Panc1 (cell line): ENCODE data around the gene TMEM203.

ENCODE experiments used
- POLR2AphosphoS5 ChIP-seq: IDR thresholded peaks from 2 replicates; pipeline ENCODE4 v1.6.1; 2012; ENCODE audit warnings: mild to moderate bottlenecking, low read depth, low read length, moderate library complexity
- TF ChIP-seq, protein P1 (sequence below): fragments of 450-650 bp; IDR thresholded peaks from 2 replicates; pipeline ENCODE4 v1.5.1; 2017; ENCODE audit warnings: mild to moderate bottlenecking

DNA sequence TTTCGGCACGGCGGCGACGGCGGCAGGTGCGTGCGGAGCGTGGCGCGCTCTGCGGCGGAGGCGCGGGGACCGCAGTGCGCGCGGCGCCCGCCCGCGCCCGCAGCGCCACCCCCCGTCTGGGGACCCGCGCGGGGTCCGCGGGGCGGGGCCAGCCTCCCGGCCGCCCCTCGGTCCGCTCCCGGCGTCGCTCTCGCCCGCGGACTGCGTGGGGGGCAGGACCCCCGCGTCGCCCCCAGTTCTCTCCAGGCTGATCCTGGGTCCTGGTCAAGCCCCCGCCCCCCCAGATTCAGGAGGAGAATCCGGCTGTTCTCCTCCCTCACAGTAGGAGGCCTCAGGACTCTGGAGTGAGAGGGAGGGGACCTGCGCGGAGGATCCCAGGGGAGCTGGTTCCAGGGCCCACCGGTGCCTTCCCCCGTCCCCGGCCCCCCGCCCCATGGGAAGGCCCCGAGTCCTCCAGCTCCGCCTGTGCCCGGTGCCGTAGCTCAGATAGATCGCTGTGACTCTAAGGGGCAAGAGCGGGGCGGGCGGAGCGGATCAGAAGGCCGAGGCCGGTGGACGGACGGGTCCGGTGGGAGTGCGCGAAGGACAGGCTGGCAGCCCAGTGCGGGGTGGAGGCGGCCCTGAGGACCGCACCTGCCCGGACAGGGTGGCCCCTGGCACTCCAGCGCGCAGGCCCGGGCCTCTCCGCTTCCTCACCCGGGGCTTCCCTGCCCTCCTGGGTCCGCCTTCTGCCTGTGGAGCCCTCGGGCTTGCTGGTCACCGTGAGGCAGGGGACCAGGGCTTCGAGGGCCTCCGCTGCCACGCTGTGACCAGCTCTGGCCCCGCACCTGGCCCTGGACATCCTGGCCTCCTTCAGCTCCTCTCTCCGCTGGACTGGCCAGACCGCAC lies 17.0 kb upstream of the TMEM203 start, which contains the start of gene RNF208:
- TF ChIP-seq, protein P1, sequence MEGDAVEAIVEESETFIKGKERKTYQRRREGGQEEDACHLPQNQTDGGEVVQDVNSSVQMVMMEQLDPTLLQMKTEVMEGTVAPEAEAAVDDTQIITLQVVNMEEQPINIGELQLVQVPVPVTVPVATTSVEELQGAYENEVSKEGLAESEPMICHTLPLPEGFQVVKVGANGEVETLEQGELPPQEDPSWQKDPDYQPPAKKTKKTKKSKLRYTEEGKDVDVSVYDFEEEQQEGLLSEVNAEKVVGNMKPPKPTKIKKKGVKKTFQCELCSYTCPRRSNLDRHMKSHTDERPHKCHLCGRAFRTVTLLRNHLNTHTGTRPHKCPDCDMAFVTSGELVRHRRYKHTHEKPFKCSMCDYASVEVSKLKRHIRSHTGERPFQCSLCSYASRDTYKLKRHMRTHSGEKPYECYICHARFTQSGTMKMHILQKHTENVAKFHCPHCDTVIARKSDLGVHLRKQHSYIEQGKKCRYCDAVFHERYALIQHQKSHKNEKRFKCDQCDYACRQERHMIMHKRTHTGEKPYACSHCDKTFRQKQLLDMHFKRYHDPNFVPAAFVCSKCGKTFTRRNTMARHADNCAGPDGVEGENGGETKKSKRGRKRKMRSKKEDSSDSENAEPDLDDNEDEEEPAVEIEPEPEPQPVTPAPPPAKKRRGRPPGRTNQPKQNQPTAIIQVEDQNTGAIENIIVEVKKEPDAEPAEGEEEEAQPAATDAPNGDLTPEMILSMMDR: no peak
- TF ChIP-seq POLR2AphosphoS5: no peak
